NCI-H2029 treated with DMSO at 0.1 percent for 48 hours (cell line): ENCODE measurements around the gene PIWIL4.
A peak's percentile ranks its signal among the peaks of the same experiment; 100 is the strongest.
"Not testable (repeated sequence)": the region's sequence is repeated elsewhere in the genome, so short reads cannot be mapped to it uniquely, and the experiment has no call there.

ENCODE experiments used
- DNase-seq: peaks from one replicate; lab custom pipeline; 2025; lab: John Stamatoyannopoulos, UW

PIWIL4 gene

DNA sequence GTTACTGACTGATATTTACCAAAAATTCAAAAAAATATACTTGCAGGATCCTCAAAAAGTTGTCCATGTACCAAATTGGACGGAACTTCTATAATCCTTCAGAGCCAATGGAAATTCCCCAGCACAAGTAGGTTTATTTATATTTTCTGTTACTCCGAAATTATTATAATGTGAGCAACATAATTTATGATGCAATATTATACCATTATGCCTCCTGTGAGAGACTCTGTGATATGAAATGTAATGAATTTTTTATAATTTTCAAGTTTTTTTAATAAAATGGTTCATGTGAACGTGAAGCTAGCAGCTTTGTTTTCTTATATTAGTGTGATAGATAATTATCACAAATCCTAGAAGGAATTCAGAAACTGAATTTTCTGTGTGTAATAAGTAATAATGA, 18.2 kb downstream of the PIWIL4 start:
- DNase-seq, result no peak

GRCh38 chr11:94586546-94586945, 19.4 kb downstream of the PIWIL4 start:
- no peak for DNase-seq

- DNase-seq, result no peak
These were observed 19.8 kb downstream of the PIWIL4 start for GRCh38 chr11:94586978-94587377.

DNA sequence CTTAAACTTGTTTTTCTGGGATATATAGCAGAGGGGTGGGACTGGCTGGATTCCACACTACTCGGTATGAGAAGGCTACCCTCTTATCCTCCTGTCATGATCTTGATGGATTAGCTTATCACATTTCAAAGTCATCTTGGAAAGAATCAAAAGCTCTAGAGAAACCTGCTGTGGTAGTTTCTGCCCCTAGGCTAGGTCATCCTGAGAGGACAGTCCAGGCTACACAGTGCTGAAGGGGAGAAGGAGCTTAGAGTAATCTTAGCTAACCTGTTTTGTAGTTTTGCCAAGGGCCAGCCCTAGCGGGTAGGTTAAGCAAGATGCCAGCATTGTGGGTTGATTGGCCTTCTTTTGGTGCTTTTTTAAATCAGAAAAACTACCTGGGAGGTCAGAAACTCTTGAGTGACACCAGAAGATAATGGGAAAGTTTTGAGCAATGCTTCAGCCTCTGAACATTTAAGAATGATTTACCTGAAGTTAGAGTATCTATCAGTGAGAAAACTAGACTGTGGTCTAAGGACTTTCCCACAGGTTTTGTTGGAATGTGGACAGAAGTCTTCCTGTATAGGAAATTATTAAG, 21.3 kb downstream of the PIWIL4 start:
- no peak for DNase-seq

GRCh38 chr11:94590352-94591041, 23.3 kb downstream of the PIWIL4 start:
- DNase-seq, result no peak

DNA sequence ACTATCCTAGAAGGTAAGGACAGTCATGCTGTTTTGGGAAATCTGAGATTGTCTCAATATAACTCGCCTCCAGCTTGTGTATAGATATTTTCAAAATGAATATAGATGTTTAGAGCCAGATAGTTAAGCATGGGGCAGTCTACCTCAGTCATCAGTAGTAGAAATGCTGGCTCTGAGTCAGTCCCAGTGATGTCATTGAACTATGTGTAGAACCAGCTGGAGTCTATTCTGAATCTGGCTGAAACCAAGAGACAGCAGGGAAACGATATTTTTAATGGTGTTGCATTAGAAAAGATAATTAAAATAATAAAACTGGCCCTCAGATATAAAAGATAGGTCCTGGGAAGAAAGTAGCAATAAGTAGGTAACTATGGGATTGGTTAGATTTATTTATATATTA, 25.9 kb downstream of the PIWIL4 start:
- no peak for DNase-seq

GRCh38 chr11:94595076-94595475, 27.9 kb downstream of the PIWIL4 start:
- no peak for DNase-seq

GRCh38 chr11:94597896-94598295, 30.7 kb downstream of the PIWIL4 start:
- DNase-seq, result no peak

GRCh38 chr11:94599510-94599909, 32.3 kb downstream of the PIWIL4 start:
- no peak for DNase-seq

GRCh38 chr11:94602430-94603372, 35.5 kb downstream of the PIWIL4 start:
- DNase-seq, result peak; percentile 19

GRCh38 chr11:94603587-94603986, 36.4 kb downstream of the PIWIL4 start:
- DNase-seq, result no peak

- DNase-seq, result no peak
These were observed 37.3 kb downstream of the PIWIL4 start for GRCh38 chr11:94604482-94604881.

DNA sequence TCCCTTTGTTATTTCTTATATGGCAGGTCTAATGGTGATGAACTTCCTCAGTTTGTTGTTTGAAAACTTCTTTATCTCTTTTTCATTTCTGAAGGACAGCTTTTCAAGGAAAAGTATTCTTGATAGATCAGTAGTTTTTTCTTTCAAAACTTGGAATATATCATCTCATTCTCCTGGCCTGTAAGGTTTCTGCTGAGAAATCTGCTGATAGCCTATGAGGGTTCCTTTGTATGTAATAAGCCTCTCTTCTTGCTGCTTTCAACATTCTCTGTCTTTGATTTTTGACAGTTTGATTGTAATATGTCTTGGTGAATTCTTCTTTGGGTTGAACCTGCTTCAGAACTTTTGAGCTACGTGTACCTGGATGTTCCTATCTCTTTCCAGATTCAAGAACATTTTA, 46.0 kb downstream of the PIWIL4 start:
- no peak for DNase-seq

DNA sequence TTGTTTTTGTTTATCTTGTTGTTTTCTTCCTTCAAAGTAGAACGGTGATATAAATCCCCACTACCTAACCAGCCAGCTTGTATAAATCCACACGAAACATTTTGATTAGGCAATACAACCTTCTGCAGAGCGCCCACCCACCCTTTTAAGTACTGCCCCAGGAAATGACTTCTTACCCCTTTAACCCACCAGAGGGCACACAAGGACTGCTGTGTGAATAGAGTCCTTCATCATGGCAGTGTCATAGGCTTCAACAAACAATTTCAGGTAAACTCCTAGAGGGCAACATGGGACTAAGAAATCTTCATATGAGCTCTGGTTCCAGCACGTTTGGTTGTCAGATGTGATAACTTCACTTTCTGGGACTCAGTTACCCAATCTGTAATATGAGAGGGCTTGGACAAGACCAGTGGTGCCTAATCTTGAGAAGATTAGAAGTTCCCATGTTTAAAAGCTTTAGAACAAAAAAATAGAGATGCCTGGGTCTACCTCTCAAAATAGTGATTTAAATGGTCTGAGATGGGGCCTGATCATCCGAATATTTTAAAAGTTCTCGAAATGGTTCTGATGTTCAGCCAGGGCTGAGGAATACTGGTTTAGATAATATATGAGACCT, 56.1 kb downstream of the PIWIL4 start:
- peak; percentile 87 for DNase-seq

GRCh38 chr11:94625422-94625821, 58.3 kb downstream of the PIWIL4 start:
- not testable (repeated sequence) for DNase-seq

GRCh38 chr11:94627003-94627560, 59.9 kb downstream of the PIWIL4 start:
- DNase-seq, result not testable (repeated sequence)

DNA sequence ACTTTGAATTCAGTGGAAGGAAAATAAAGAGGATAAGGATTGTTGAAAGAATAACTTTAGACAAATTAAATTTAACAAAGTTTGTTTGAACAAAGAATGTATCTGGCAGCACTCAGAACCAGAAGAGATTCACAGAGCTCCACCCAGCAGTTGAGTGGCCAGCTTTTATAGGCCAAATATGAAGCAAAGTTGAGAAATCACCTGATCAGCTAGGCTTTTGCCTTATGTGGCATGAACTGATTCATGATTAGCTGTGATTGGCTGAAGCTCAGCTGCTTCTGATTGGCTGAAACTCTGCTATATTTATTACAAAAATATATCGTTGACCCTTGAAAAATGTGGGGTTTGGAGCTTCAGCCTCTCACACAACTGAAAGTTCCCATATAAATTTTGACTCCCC, 62.6 kb downstream of the PIWIL4 start:
- no peak for DNase-seq

DNA sequence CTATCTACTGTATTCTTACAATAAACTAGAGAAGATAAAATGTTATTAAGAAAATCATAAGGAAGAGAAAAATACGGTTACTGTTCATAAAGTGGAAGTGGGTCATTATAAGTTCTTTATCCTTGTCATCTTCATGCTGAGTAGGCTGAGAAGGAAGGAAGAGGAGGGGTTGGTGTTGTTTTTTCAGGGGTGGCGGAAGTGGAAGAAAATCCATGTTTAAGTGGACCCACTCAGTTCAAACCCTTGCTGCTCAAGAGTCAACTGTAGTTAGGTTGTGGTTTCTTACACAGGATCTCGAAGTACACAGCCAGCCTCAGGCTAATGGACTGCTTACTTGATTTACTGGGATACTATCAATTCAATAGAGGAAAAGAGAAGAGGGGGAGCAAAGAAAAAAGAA, 63.1 kb downstream of the PIWIL4 start:
- DNase-seq, result no peak

DNA sequence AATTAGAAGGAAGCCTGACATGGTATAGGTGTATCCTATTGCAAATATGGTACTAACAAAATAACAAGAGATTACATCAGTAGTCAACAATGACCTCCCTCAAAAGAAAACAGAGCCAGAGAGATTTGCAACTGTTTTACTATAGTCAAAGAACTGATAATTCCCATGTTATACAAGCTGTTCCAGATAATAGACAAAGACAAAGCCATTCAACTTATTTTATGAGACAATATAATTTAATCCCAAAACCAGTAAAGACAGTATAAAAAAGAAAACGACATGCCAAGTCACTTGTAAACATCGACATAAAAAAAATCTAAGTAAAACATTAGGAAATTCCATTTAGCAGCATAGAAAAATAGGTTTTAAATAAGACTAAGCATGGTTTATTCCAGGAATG, 65.2 kb downstream of the PIWIL4 start:
- DNase-seq, result no peak

- DNase-seq, result no peak
These were observed 67.9 kb downstream of the PIWIL4 start for GRCh38 chr11:94635072-94635471.

GRCh38 chr11:94636388-94636949, 69.3 kb downstream of the PIWIL4 start:
- DNase-seq, result no peak
